CD14-positive monocyte (primary cell): ENCODE results near the gene NECTIN1. TPM values are rescaled to one million over a fixed set of nuclear protein-coding genes. Genes with fewer than 3 reads are reported as not detected.

Source experiments
- DNase-seq, 3 donors: peaks; one replicate each; pipeline ENCODE4 v3.0.0-alpha.2; 2011 to 2022
- H2AFZ ChIP-seq: 2 replicates; pipeline ENCODE4 v1.6.0; 2012; ENCODE audit warnings: mild to moderate bottlenecking, low read depth, low read length, inconsistent platforms; ENCODE audit not compliant: insufficient read depth, poor library complexity, severe bottlenecking
- H3K27ac ChIP-seq, 2 donors: 1 replicate in 1 of 2; 2 replicates in 1 of 2; pipeline ENCODE4 v1.5.1; 2012 to 2013; ENCODE audit warnings: low read length in 2 of 2, control low read depth in 1 of 2, inconsistent platforms in 1 of 2, low read depth in 1 of 2, mild to moderate bottlenecking in 1 of 2
- H3K27me3 ChIP-seq, 2 donors: one replicate each; pipeline versions ENCODE4 v1.6.0 to v1.6.1; 2011 to 2013; ENCODE audit warnings: low read length in 2 of 2; ENCODE audit not compliant: control insufficient read depth in 2 of 2, insufficient read depth in 2 of 2
- H3K36me3 ChIP-seq, 2 donors: replicated peaks in 1 of 2; 1 replicate in 1 of 2; 2 replicates in 1 of 2; pipeline versions ENCODE4 v1.5.1 to v1.6.1; 2012 to 2013; ENCODE audit warnings: low read length in 2 of 2, control low read depth in 1 of 2, inconsistent platforms in 1 of 2, mild to moderate bottlenecking in 1 of 2; ENCODE audit not compliant: insufficient read depth in 2 of 2, control insufficient read depth in 1 of 2
- H3K4me1 ChIP-seq, 2 donors: 1 replicate in 1 of 2; 2 replicates in 1 of 2; pipeline versions ENCODE4 v1.5.1 to v1.6.1; 2012 to 2013; ENCODE audit warnings: low read length in 2 of 2, control low read depth in 1 of 2, inconsistent platforms in 1 of 2, mild to moderate bottlenecking in 1 of 2, moderate library complexity in 1 of 2; ENCODE audit not compliant: insufficient read depth in 2 of 2, control insufficient read depth in 1 of 2
- H3K4me2 ChIP-seq: replicated peaks from 2 replicates; pipeline ENCODE3; 2012; ENCODE audit warnings: low read length, moderate library complexity, mild to moderate bottlenecking; ENCODE audit not compliant: poor library complexity, severe bottlenecking; ENCODE audit errors: extremely low read depth
- H3K4me3 ChIP-seq, 3 experiments: fragments of 200-600 bp in 1 of 3; sonication (generic) in 1 of 3; replicated peaks in 1 of 3; 1 replicate in 2 of 3; 2 replicates in 1 of 3; pipeline ENCODE4 v1.5.1; 2011 to 2013; ENCODE audit warnings: low read length in 3 of 3, mild to moderate bottlenecking in 3 of 3, control low read depth in 2 of 3, low read depth in 2 of 3, inconsistent platforms in 1 of 3, moderate library complexity in 1 of 3
- H3K79me2 ChIP-seq: 2 replicates; pipeline ENCODE4 v1.6.0; 2012; ENCODE audit warnings: mild to moderate bottlenecking, control low read depth, inconsistent platforms, low read length, moderate library complexity; ENCODE audit not compliant: insufficient read depth
- H3K9ac ChIP-seq: 2 replicates; pipeline ENCODE4 v1.6.0; 2017; ENCODE audit warnings: low read length, mild to moderate bottlenecking; ENCODE audit not compliant: insufficient read depth, poor library complexity, severe bottlenecking
- H3K9me3 ChIP-seq, 2 donors: replicated peaks in 1 of 2; 1 replicate in 1 of 2; 2 replicates in 1 of 2; pipeline versions ENCODE4 v1.5.1 to v1.6.1; 2012 to 2013; ENCODE audit warnings: low read length in 2 of 2, control low read depth in 1 of 2; ENCODE audit not compliant: control insufficient read depth in 1 of 2, insufficient read depth in 1 of 2
- H4K20me1 ChIP-seq: 2 replicates; pipeline ENCODE4 v1.6.0; 2012; ENCODE audit warnings: mild to moderate bottlenecking, low read length, control low read depth, moderate library complexity; ENCODE audit not compliant: insufficient read depth
- H3K27ac Mint-ChIP-seq, 7 donors: one replicate each; pipeline ENCODE4 v1.8.0; 2020; ENCODE audit warnings: mild to moderate bottlenecking in 7 of 7, mixed read lengths in 7 of 7, moderate library complexity in 6 of 7, inconsistent platforms in 2 of 7
- H3K27me3 Mint-ChIP-seq, 3 donors: one replicate each; pipeline ENCODE4 v1.8.0; 2021 to 2022; ENCODE audit warnings: low read depth in 3 of 3, mild to moderate bottlenecking in 3 of 3, mixed read lengths in 3 of 3, moderate library complexity in 3 of 3, inconsistent platforms in 1 of 3
- H3K36me3 Mint-ChIP-seq, 2 donors: one replicate each; pipeline ENCODE4 v1.8.0; 2020; ENCODE audit warnings: mixed read lengths in 2 of 2, inconsistent platforms in 1 of 2, mild to moderate bottlenecking in 1 of 2
- H3K4me1 Mint-ChIP-seq: one replicate; pipeline ENCODE4 v1.8.0; 2020; ENCODE audit warnings: mild to moderate bottlenecking, mixed read lengths
- H3K4me3 Mint-ChIP-seq, 2 donors: one replicate each; pipeline ENCODE4 v1.8.0; 2020; ENCODE audit warnings: mild to moderate bottlenecking in 2 of 2, mixed read lengths in 2 of 2, moderate library complexity in 1 of 2
- H3K9me3 Mint-ChIP-seq, 7 donors: one replicate each; pipeline ENCODE4 v1.8.0; 2020 to 2022; ENCODE audit warnings: mixed read lengths in 7 of 7, mild to moderate bottlenecking in 6 of 7, moderate library complexity in 6 of 7, inconsistent platforms in 2 of 7
- CTCF ChIP-seq: fragments of 200-600 bp; IDR thresholded peaks from one replicate; pipeline ENCODE4 v1.8.0; 2022; ENCODE audit warnings: antibody characterized with exemption, mild to moderate bottlenecking
- WGBS: methylation state at CpG from one replicate; pipeline ENCODE4 v1.1.5; 2013; ENCODE audit warnings: missing lambda C conversion rate; ENCODE audit not compliant: insufficient coverage; 5-methylcytosine and 5-hydroxymethylcytosine counted together
- intact Hi-C, 2 donors: fragments of 100-400 bp; cut with micrococcal nuclease; formaldehyde crosslinking; loops; one replicate each; pipeline versions ENCODE4 v1.15.0 to v1.15.1; 2023
- polyA plus RNA-seq, 3 donors: library from polyadenylated mRNA; depleted of rRNA in 1 of 3; unstranded in 2 of 3; stranded (reverse) in 1 of 3; fragments of 300-500 nt in 2 of 3; fragments of >200 nt in 1 of 3; fragmentation: Illumina TruSeq in 2 of 3; gene quantifications; 1 replicate in 2 of 3; 2 replicates in 1 of 3; pipeline ENCODE4 v1.2.3, GENCODE V29; 2012 to 2021

NECTIN1 gene
- polyA plus RNA-seq, 3 donors, result 0.53 to 8.3 (median 0.85) TPM

- Histone ChIP-seq H2AFZ (no peak overlapping the region), H3K79me2 (no peaks in the 10 kb centered on the region), H3K27me3 (peaks cover 17 to 40% of the 10 kb centered on the region in 2 donors), H3K36me3 (no peaks in the 10 kb centered on the region), H4K20me1 (no peaks in the 10 kb centered on the region), H3K27ac (no peak overlapping the region), H3K9me3 (peaks cover 0 to 11% of the 10 kb centered on the region in 2 donors), H3K4me3 (no peak overlapping the region), H3K4me1 (no peaks in the 10 kb centered on the region), H3K9ac (no peak overlapping the region), H3K4me2 (no peak overlapping the region)
- H3K27me3 Mint-ChIP-seq, result peaks cover 35 to 52% (median 50%) of the 10 kb centered on the region in 3 donors
- peaks cover 3% of the 10 kb centered on the region for H3K4me1 Mint-ChIP-seq
- H3K4me3 Mint-ChIP-seq, result no peak overlapping the region
- no peak for TF ChIP-seq CTCF
- intact Hi-C loops, result loop anchor here (2.0 kb wide), 2 partner anchors 71 to 73 kb away; no protein-coding TSS in a partner anchor
- WGBS, result 71% methylated on average over 2 of the region's 4 CpGs
- peaks cover 0 to 2% of the 10 kb centered on the region in 2 donors for H3K36me3 Mint-ChIP-seq
- no peak overlapping the region for H3K27ac Mint-ChIP-seq
- no peak for DNase-seq
- H3K9me3 Mint-ChIP-seq, result peaks cover 0 to 8% (median 0%) of the 10 kb centered on the region in 7 donors
These were observed 11.0 kb upstream of the NECTIN1 start for GRCh38 chr11:119739975-119740374.

GRCh38 chr11:119739021-119739703, 10.2 kb upstream of the NECTIN1 start:
- TF ChIP-seq CTCF, result no peak
- H3K4me3 Mint-ChIP-seq, result no peak overlapping the region
- no peak overlapping the region for H2AFZ ChIP-seq
- H3K27me3 ChIP-seq, result peaks cover 17 to 38% of the 10 kb centered on the region in 2 donors
- H3K9me3 Mint-ChIP-seq, result peaks cover 0 to 8% (median 0%) of the 10 kb centered on the region in 7 donors
- H3K4me2 ChIP-seq, result no peak overlapping the region
- no peak for DNase-seq
- no peak overlapping the region for H3K27ac Mint-ChIP-seq
- H3K27ac ChIP-seq, result no peak overlapping the region
- H4K20me1 ChIP-seq, result no peaks in the 10 kb centered on the region
- H3K36me3 Mint-ChIP-seq, result peaks cover 0 to 2% of the 10 kb centered on the region in 2 donors
- no peaks in the 10 kb centered on the region for H3K4me1 ChIP-seq
- H3K36me3 ChIP-seq, result no peaks in the 10 kb centered on the region
- WGBS, result 50% methylated on average over 2 of the region's 8 CpGs
- intact Hi-C loops, result loop anchor here in 1 of 2 donors (2.0 kb wide), 1 partner anchor 70 kb away; no protein-coding TSS in a partner anchor
- H3K4me1 Mint-ChIP-seq, result peaks cover 3% of the 10 kb centered on the region
- H3K4me3 ChIP-seq, result no peak overlapping the region
- H3K27me3 Mint-ChIP-seq, result peaks cover 36 to 46% (median 44%) of the 10 kb centered on the region in 3 donors
- no peaks in the 10 kb centered on the region for H3K79me2 ChIP-seq
- no peak overlapping the region for H3K9ac ChIP-seq
- peaks cover 0 to 11% of the 10 kb centered on the region in 2 donors for H3K9me3 ChIP-seq
